ENCODE results near the gene JAK1. TPM values are rescaled to one million over a fixed set of nuclear protein-coding genes. Genes with fewer than 3 reads are reported as not detected.
A peak's percentile ranks its signal among the peaks of the same experiment; 100 is the strongest.
"Not testable (repeated sequence)": the region's sequence is repeated elsewhere in the genome, so short reads cannot be mapped to it uniquely, and the experiment has no call there.

JAK1 gene
- total and polyA plus RNA-seq, 2 experiments from 2014 or later: 90.8 to 124 TPM

DNA sequence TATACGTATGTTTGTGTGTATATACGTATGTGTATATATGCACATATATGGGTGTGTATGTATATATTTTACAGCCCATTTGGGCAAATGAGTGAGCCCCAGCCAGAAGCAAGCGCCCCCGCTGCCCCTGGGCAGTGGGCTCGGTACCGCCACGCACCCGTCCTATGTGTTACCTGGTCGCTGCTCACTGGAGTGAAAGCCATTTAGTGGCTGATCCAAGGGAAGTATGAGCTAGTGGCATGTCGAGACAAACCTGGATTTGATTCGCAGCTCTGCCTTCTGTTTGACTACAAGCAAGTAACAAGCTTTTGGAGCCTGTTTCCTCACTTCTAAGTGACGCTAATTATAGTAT, 35.8 kb upstream of the JAK1 start:
- Histone ChIP-seq H3K27me3 (replicated peaks; ENCODE audit: insufficient read depth) (no peaks in the 10 kb centered on the region), H3K4me2 (ENCODE audit: unreplicated experiment) (peak overlapping the region; percentile 88)

DNA sequence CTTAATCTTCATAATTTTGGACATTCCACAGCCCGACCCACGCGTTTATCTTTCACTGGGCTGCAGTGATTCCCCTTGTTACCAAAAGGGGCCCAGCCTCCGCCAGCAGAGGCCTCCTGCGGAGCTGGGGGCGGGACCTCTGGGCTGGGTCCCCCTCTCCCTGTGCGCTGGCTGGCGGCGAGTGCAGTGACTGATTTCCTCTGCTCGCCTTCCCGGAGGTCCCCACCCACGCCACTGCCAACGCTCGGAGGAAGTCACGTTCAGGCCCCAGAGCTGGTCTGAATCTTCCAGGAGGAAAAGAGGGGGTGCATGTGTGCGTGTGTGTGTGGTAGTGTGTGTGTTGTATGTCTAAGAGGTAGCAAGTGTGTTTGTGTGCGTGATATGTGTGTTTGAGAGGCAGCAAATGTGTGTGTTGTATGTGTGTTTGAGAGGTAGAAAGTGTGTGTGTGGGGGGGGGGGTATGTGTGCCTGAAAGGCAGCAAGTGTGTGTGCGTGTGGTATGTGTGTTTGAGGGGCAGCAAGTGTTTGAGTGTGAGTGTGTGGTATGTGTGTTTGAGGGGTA, 35.0 kb upstream of the JAK1 start:
- Histone ChIP-seq H3F3A (ENCODE audit: insufficient read depth) (peaks cover 34% of the 10 kb centered on the region), H3K9me2 (ENCODE audit: insufficient read depth) (no peaks in the 10 kb centered on the region), H3K9me3 (ENCODE audit: low read depth) (no peaks in the 10 kb centered on the region), H3K27me3 (replicated peaks; ENCODE audit: insufficient read depth) (no peaks in the 10 kb centered on the region), H4K20me1 (ENCODE audit: insufficient read depth) (no peaks in the 10 kb centered on the region), H3K27ac (peak overlapping the region; percentile 95), H3K4me3 (peak overlapping the region; percentile 81), H3K9ac (peak overlapping the region; percentile 96), H3K4me1 (ENCODE audit: insufficient read depth) (peaks cover 18% of the 10 kb centered on the region), H3K36me3 (ENCODE audit: low read depth) (no peaks in the 10 kb centered on the region), H3K4me2 (ENCODE audit: unreplicated experiment) (peak overlapping the region; percentile 88), H2AFZ (peak overlapping the region; percentile 85), H3K79me2 (ENCODE audit: insufficient read depth) (no peaks in the 10 kb centered on the region)
- WGBS, 2 experiments (ENCODE audit: low coverage in 1 of 2, low lambda C conversion rate in 2 of 2, missing lambda C conversion rate in 2 of 2): 8 to 17% methylated on average over 17 to 18 of the region's 18 CpGs
- in situ Hi-C loops (cut with MboI): no loop called here
- DNase-seq: peak; percentile 94
- no peak for TF ChIP-seq EZH2 (IDR thresholded peaks at IDR 0.05; ENCODE audit: insufficient read depth, poor library complexity, severe bottlenecking)
- no peak for TF ChIP-seq EZH2phosphoT487 (IDR thresholded peaks at IDR 0.05; ENCODE audit: insufficient read depth, low read depth)

More for the DNA sequence above, 35.8 kb upstream of the JAK1 start:
- no peaks in the 10 kb centered on the region for H3K9me3 ChIP-seq (ENCODE audit: low read depth)
- peak overlapping the region; percentile 66 for H2AFZ ChIP-seq
- TF ChIP-seq EZH2 (IDR thresholded peaks at IDR 0.05; ENCODE audit: insufficient read depth, poor library complexity, severe bottlenecking) (no peak), EZH2phosphoT487 (IDR thresholded peaks at IDR 0.05; ENCODE audit: insufficient read depth, low read depth) (no peak)
- H3K79me2 ChIP-seq (ENCODE audit: insufficient read depth): no peaks in the 10 kb centered on the region
- no peak for DNase-seq
- in situ Hi-C loops (cut with MboI): no loop called here
- H3K9me2 ChIP-seq (ENCODE audit: insufficient read depth): no peaks in the 10 kb centered on the region
- H3F3A ChIP-seq (ENCODE audit: insufficient read depth): peaks cover 34% of the 10 kb centered on the region
- H3K36me3 ChIP-seq (ENCODE audit: low read depth): no peaks in the 10 kb centered on the region
- no peaks in the 10 kb centered on the region for H4K20me1 ChIP-seq (ENCODE audit: insufficient read depth)
- peaks cover 18% of the 10 kb centered on the region for H3K4me1 ChIP-seq (ENCODE audit: insufficient read depth)
- H3K9ac ChIP-seq: peak overlapping the region; percentile 96
- 38 to 39% methylated on average over 12 of the region's 12 CpGs for WGBS, 2 experiments (ENCODE audit: low coverage in 1 of 2, low lambda C conversion rate in 2 of 2, missing lambda C conversion rate in 2 of 2)
- H3K4me3 ChIP-seq: peak overlapping the region; percentile 81
- peak overlapping the region; percentile 95 for H3K27ac ChIP-seq

DNA sequence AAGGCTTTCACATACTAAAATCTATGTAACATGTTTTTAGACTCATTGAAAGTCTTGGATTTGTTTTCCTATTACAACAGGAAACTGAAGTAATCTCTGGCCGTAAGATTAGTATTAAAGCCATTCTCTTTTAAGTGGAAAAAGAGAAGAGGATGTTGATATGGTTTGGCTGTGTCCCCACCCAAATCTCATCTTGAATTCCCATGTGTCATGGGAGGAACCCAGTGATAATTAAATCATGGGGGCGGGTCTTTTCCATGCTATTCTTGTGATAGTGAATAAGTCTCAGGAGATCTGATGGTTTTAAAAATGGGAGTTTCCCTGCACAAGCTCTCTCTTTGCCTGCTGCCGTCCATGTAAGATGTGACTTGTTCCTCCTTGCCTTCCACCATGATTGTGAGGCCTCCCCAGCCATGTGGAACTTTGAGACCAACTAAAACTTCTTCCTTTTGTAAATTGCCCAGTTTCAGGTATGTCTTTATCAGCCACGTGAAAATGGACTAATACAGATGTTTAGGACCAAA, 32.1 kb upstream of the JAK1 start:
- H3K9me3 ChIP-seq (ENCODE audit: low read depth); H3K4me3 ChIP-seq; H2AFZ ChIP-seq; H3K79me2 ChIP-seq (ENCODE audit: insufficient read depth); H3K27me3 ChIP-seq (replicated peaks; ENCODE audit: insufficient read depth); H3K27ac ChIP-seq; in situ Hi-C loops (cut with MboI); H3K9me2 ChIP-seq (ENCODE audit: insufficient read depth); H3K36me3 ChIP-seq (ENCODE audit: low read depth); DNase-seq; H3K9ac ChIP-seq; H4K20me1 ChIP-seq (ENCODE audit: insufficient read depth); H3K4me2 ChIP-seq (ENCODE audit: unreplicated experiment): not testable (repeated sequence)
- peaks cover 18% of the 10 kb centered on the region for H3K4me1 ChIP-seq (ENCODE audit: insufficient read depth)
- peaks cover 19% of the 10 kb centered on the region for H3F3A ChIP-seq (ENCODE audit: insufficient read depth)
- 84 to 85% methylated on average over 4 of the region's 4 CpGs for WGBS, 2 experiments (ENCODE audit: low coverage in 1 of 2, low lambda C conversion rate in 2 of 2, missing lambda C conversion rate in 2 of 2)

DNA sequence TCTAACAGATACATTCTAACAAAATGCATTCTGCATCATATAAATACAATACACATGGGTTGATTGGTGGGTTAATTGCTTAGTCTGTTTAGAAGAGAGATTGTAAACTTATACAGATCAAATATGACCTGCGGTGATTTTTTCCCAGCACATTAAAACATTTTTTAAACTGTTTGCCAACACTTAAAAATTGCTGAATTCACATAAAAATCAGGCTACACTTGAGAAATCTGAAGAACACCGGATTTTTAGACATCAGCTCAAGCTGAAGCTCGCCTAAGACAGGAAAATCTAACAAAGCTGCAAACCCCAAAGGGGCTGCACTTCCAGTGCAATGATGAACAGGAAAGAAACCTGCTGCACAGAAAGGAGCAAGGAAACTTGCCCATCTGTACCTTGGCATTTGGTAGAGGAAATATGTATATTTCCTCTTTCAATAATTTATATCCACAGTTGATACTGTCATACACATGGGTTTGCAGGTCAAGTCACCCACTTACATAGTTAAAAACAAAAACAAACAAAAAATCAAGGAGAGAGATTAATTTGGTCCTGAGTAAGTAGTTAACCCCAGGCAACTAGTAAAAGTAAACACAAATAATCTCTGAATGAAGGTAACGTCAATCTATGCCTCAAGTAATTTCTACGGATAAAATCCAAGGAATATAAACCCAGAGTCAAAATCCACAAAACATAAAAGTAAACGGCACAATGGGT, 30.4 kb upstream of the JAK1 start:
- Histone ChIP-seq H4K20me1 (ENCODE audit: insufficient read depth) (no peaks in the 10 kb centered on the region), H3K4me3 (no peak overlapping the region), H3K9me3 (ENCODE audit: low read depth) (no peaks in the 10 kb centered on the region), H3K79me2 (ENCODE audit: insufficient read depth) (no peaks in the 10 kb centered on the region), H3K9ac (no peak overlapping the region), H3K27me3 (replicated peaks; ENCODE audit: insufficient read depth) (no peaks in the 10 kb centered on the region), H3K4me1 (ENCODE audit: insufficient read depth) (peaks cover 12% of the 10 kb centered on the region), H3K36me3 (ENCODE audit: low read depth) (no peaks in the 10 kb centered on the region), H3K9me2 (ENCODE audit: insufficient read depth) (no peaks in the 10 kb centered on the region), H3F3A (ENCODE audit: insufficient read depth) (peaks cover 9% of the 10 kb centered on the region), H3K27ac (no peak overlapping the region), H2AFZ (no peak overlapping the region), H3K4me2 (ENCODE audit: unreplicated experiment) (no peak overlapping the region)
- 79 to 84% methylated on average over 6 of the region's 6 CpGs for WGBS, 2 experiments (ENCODE audit: low coverage in 1 of 2, low lambda C conversion rate in 2 of 2, missing lambda C conversion rate in 2 of 2)
- no peak for DNase-seq
- no peak for TF ChIP-seq EZH2 (IDR thresholded peaks at IDR 0.05; ENCODE audit: insufficient read depth, poor library complexity, severe bottlenecking)
- no peak for TF ChIP-seq EZH2phosphoT487 (IDR thresholded peaks at IDR 0.05; ENCODE audit: insufficient read depth, low read depth)
- in situ Hi-C loops (cut with MboI): no loop called here

All from GM23248 (cell line).